H9 (cell line): ENCODE data around the gene MIER1. TPM values are rescaled to one million over a fixed set of nuclear protein-coding genes. Genes with fewer than 3 reads are reported as not detected.
"Not testable (repeated sequence)": the region's sequence is repeated elsewhere in the genome, so short reads cannot be mapped to it uniquely, and the experiment has no call there.

Experiments
- DNase-seq: peaks from one replicate; pipeline ENCODE4 v3.0.0-alpha.2; 2017
- H2AFZ ChIP-seq: one replicate; pipeline ENCODE4 v1.6.1; 2013; ENCODE audit warnings: mild to moderate bottlenecking, low read length, control low read depth, moderate library complexity
- H2AK5ac ChIP-seq: 2 replicates; pipeline ENCODE4 v1.6.1; 2013; ENCODE audit warnings: low read length, control low read depth, mixed read lengths; ENCODE audit not compliant: insufficient read length
- H2BK120ac ChIP-seq: one replicate; pipeline ENCODE4 v1.6.1; 2013; ENCODE audit warnings: low read depth, mild to moderate bottlenecking, low read length, control low read depth, inconsistent platforms; ENCODE audit not compliant: poor library complexity, severe bottlenecking
- H2BK12ac ChIP-seq: 2 replicates; pipeline ENCODE4 v1.6.1; 2013; ENCODE audit warnings: low read length, control low read depth, mixed read lengths, low read depth; ENCODE audit not compliant: insufficient read length
- H2BK15ac ChIP-seq: 2 replicates; pipeline ENCODE4 v1.6.1; 2013; ENCODE audit warnings: low read depth, low read length, control low read depth
- H2BK20ac ChIP-seq: one replicate; pipeline ENCODE4 v1.6.1; 2013; ENCODE audit warnings: low read depth, mild to moderate bottlenecking, low read length, control low read depth, inconsistent platforms; ENCODE audit not compliant: poor library complexity, severe bottlenecking
- H2BK5ac ChIP-seq: 2 replicates; pipeline ENCODE4 v1.6.1; 2013; ENCODE audit warnings: low read length, control low read depth, mixed read lengths; ENCODE audit not compliant: insufficient read length
- H3K14ac ChIP-seq: 2 replicates; pipeline ENCODE4 v1.6.1; 2013; ENCODE audit warnings: low read length, control low read depth; ENCODE audit not compliant: insufficient read depth
- H3K18ac ChIP-seq: 2 replicates; pipeline ENCODE4 v1.6.1; 2013; ENCODE audit warnings: low read depth, mild to moderate bottlenecking, mixed read lengths, low read length, control low read depth; ENCODE audit not compliant: insufficient read length
- H3K23ac ChIP-seq: 2 replicates; pipeline ENCODE4 v1.6.1; 2013; ENCODE audit warnings: low read length, control low read depth, mixed read lengths, low read depth; ENCODE audit not compliant: insufficient read length
- H3K23me2 ChIP-seq: 2 replicates; pipeline ENCODE4 v1.6.1; 2013; ENCODE audit warnings: low read depth, mild to moderate bottlenecking, mixed read lengths, low read length, control low read depth; ENCODE audit not compliant: insufficient read length, poor library complexity, severe bottlenecking
- H3K27ac ChIP-seq: 2 replicates; pipeline ENCODE4 v1.5.1; 2013; ENCODE audit warnings: low read length, control low read depth, mixed read lengths, low read depth; ENCODE audit not compliant: insufficient read length
- H3K27me3 ChIP-seq: 2 replicates; pipeline ENCODE4 v1.6.1; 2013; ENCODE audit warnings: low read length, control low read depth, inconsistent platforms; ENCODE audit not compliant: insufficient read depth
- H3K4ac ChIP-seq: 2 replicates; pipeline ENCODE4 v1.6.1; 2013; ENCODE audit warnings: low read depth, mild to moderate bottlenecking, control low read depth, inconsistent platforms, low read length, moderate library complexity
- H3K4me1 ChIP-seq: 2 replicates; pipeline ENCODE4 v1.6.1; 2013; ENCODE audit warnings: low read length, control low read depth, inconsistent platforms; ENCODE audit not compliant: insufficient read depth
- H3K4me2 ChIP-seq: 2 replicates; pipeline ENCODE4 v1.6.1; 2013; ENCODE audit warnings: low read length, control low read depth, mixed read lengths; ENCODE audit not compliant: insufficient read length, insufficient read depth
- H3K56ac ChIP-seq: 2 replicates; pipeline ENCODE4 v1.6.1; 2013; ENCODE audit warnings: low read depth, mild to moderate bottlenecking, mixed read lengths, low read length, control low read depth; ENCODE audit not compliant: insufficient read length
- H3K79me1 ChIP-seq: 2 replicates; pipeline ENCODE4 v1.6.1; 2013; ENCODE audit warnings: low read depth, mild to moderate bottlenecking, moderate library complexity, low read length, control low read depth, inconsistent platforms; ENCODE audit not compliant: insufficient read depth, poor library complexity, severe bottlenecking
- H3K79me2 ChIP-seq: 2 replicates; pipeline ENCODE4 v1.6.1; 2013; ENCODE audit warnings: low read length, control low read depth, inconsistent platforms; ENCODE audit not compliant: insufficient read depth
- H3K9ac ChIP-seq: 2 replicates; pipeline ENCODE4 v1.6.1; 2013; ENCODE audit warnings: low read length, control low read depth, mixed read lengths; ENCODE audit not compliant: insufficient read length; ENCODE audit errors: extremely low read depth
- H3K9me3 ChIP-seq: one replicate; pipeline ENCODE4 v1.6.1; 2013; ENCODE audit warnings: low read depth, low read length, inconsistent platforms; ENCODE audit not compliant: control insufficient read depth
- H3T11ph ChIP-seq: one replicate; pipeline ENCODE4 v1.6.1; 2013; ENCODE audit warnings: mild to moderate bottlenecking, low read length, control low read depth, inconsistent platforms
- H4K20me1 ChIP-seq: one replicate; pipeline ENCODE4 v1.6.1; 2013; ENCODE audit not compliant: control insufficient read depth, insufficient read length, insufficient read depth
- H4K5ac ChIP-seq: 2 replicates; pipeline ENCODE4 v1.6.1; 2013; ENCODE audit warnings: low read depth, mild to moderate bottlenecking, mixed read lengths, low read length, control low read depth; ENCODE audit not compliant: insufficient read length
- H4K8ac ChIP-seq: replicated peaks from 2 replicates; pipeline ENCODE4 v1.6.1; 2013; ENCODE audit warnings: low read length, control low read depth, mixed read lengths, low read depth; ENCODE audit not compliant: insufficient read length
- H4K91ac ChIP-seq: 2 replicates; pipeline ENCODE4 v1.6.1; 2013; ENCODE audit warnings: low read depth, mild to moderate bottlenecking, moderate library complexity, mixed read lengths, low read length, control low read depth; ENCODE audit not compliant: insufficient read length
- H3K27ac Mint-ChIP-seq, 3 experiments: 2 replicates in 2 of 3; 3 replicates in 1 of 3; pipeline ENCODE4 v1.8.0; 2020 to 2021; ENCODE audit warnings: mixed read lengths in 3 of 3, mild to moderate bottlenecking in 1 of 3, moderate library complexity in 1 of 3
- H3K27me3 Mint-ChIP-seq: 2 replicates; pipeline ENCODE4 v1.8.0; 2021; ENCODE audit warnings: low read depth, mild to moderate bottlenecking, moderate library complexity, mixed read lengths
- H3K36me3 Mint-ChIP-seq, 3 experiments: 2 replicates in 2 of 3; 3 replicates in 1 of 3; pipeline ENCODE4 v1.8.0; 2020 to 2021; ENCODE audit warnings: low read depth in 3 of 3, mixed read lengths in 3 of 3; ENCODE audit not compliant: insufficient read depth in 1 of 3
- H3K4me1 Mint-ChIP-seq, 2 experiments: 2 replicates each; pipeline ENCODE4 v1.8.0; 2020; ENCODE audit warnings: mixed read lengths in 2 of 2
- H3K4me3 Mint-ChIP-seq, 2 experiments: 2 replicates in 1 of 2; 3 replicates in 1 of 2; pipeline ENCODE4 v1.8.0; 2020 to 2021; ENCODE audit warnings: mild to moderate bottlenecking in 2 of 2, mixed read lengths in 2 of 2, moderate library complexity in 1 of 2
- H3K9me3 Mint-ChIP-seq, 2 experiments: 2 replicates in 1 of 2; 3 replicates in 1 of 2; pipeline ENCODE4 v1.8.0; 2020; ENCODE audit warnings: mild to moderate bottlenecking in 2 of 2, mixed read lengths in 2 of 2, moderate library complexity in 1 of 2
- WGBS: extraction: QIAGEN DNeasy Blood & Tissue Kit; methylation state at CpG from one replicate; pipeline ENCODE4 v1.1.7; 2013; ENCODE audit warnings: missing lambda C conversion rate, low lambda C conversion rate, mixed read lengths; ENCODE audit not compliant: insufficient read length; ENCODE audit errors: extremely low coverage; 5-methylcytosine and 5-hydroxymethylcytosine counted together
- total RNA-seq: library from RNA; stranded (reverse); gene quantifications from 2 replicates; pipeline ENCODE4 v1.2.1, GENCODE V29; 2021
- TF ChIP-seq, protein P1 (sequence below): fragments of 200-600 bp; sonication (generic); conservative IDR thresholded peaks from 3 replicates; pipeline ENCODE4 v1.8.0; 2021; ENCODE audit warnings: antibody characterized with exemption, mild to moderate bottlenecking

Gene MIER1
- total RNA-seq, 1 experiment from 2014 or later: 28.5 TPM

DNA sequence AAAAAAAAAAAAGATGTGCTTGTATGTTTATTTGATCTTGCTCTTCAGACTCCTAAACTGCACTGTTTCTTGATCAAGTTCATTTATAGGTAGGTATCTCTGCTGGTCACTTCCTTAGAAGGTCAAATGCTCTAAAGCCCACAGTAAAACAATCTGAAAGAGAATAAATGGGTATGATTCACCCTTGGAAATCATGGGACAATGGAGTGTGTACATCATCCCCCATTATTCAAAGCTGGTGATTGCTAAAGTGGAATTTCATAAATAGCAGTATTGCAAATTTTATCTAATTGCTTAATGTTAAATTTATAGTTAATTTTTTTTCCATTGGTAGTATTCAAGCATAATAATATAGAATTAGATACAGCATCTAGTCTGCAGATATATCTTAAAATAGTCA is 53.4 kb downstream of the MIER1 start:
- no peak overlapping the region for H2BK15ac ChIP-seq
- no peak overlapping the region for H3K18ac ChIP-seq
- no peak overlapping the region for H3K9ac ChIP-seq
- no peaks in the 10 kb centered on the region for H4K20me1 ChIP-seq
- Mint-ChIP-seq H3K9me3 (no peaks in the 10 kb centered on the region), H3K4me1 (no peaks in the 10 kb centered on the region), H3K4me3 (no peak overlapping the region), H3K36me3 (peaks cover 6 to 51% (median 43%) of the 10 kb centered on the region in 3 experiments; a peak in 6 of 7 replicates), H3K27me3 (no peaks in the 10 kb centered on the region), H3K27ac (no peak overlapping the region)
- no peak overlapping the region for H3K14ac ChIP-seq
- TF ChIP-seq, protein P1, sequence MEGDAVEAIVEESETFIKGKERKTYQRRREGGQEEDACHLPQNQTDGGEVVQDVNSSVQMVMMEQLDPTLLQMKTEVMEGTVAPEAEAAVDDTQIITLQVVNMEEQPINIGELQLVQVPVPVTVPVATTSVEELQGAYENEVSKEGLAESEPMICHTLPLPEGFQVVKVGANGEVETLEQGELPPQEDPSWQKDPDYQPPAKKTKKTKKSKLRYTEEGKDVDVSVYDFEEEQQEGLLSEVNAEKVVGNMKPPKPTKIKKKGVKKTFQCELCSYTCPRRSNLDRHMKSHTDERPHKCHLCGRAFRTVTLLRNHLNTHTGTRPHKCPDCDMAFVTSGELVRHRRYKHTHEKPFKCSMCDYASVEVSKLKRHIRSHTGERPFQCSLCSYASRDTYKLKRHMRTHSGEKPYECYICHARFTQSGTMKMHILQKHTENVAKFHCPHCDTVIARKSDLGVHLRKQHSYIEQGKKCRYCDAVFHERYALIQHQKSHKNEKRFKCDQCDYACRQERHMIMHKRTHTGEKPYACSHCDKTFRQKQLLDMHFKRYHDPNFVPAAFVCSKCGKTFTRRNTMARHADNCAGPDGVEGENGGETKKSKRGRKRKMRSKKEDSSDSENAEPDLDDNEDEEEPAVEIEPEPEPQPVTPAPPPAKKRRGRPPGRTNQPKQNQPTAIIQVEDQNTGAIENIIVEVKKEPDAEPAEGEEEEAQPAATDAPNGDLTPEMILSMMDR: no peak
- H3K4ac ChIP-seq: no peak overlapping the region
- H3K79me1 ChIP-seq: no peaks in the 10 kb centered on the region
- no peak overlapping the region for H3T11ph ChIP-seq
- no peak overlapping the region for H2BK120ac ChIP-seq
- no peak overlapping the region for H2BK5ac ChIP-seq
- H3K27me3 ChIP-seq: no peaks in the 10 kb centered on the region
- no peak overlapping the region for H2BK12ac ChIP-seq
- H3K79me2 ChIP-seq: no peaks in the 10 kb centered on the region
- H2AFZ ChIP-seq: no peak overlapping the region
- no peaks in the 10 kb centered on the region for H3K23me2 ChIP-seq
- H4K5ac ChIP-seq: no peak overlapping the region
- H3K9me3 ChIP-seq: no peaks in the 10 kb centered on the region
- no peaks in the 10 kb centered on the region for H3K4me1 ChIP-seq
- no peak overlapping the region for H4K8ac ChIP-seq
- H3K27ac ChIP-seq: no peak overlapping the region
- no peak overlapping the region for H4K91ac ChIP-seq
- H2BK20ac ChIP-seq: no peak overlapping the region
- H3K23ac ChIP-seq: no peak overlapping the region
- DNase-seq: no peak
- no peak overlapping the region for H3K56ac ChIP-seq
- no peak overlapping the region for H2AK5ac ChIP-seq
- no peak overlapping the region for H3K4me2 ChIP-seq

DNA sequence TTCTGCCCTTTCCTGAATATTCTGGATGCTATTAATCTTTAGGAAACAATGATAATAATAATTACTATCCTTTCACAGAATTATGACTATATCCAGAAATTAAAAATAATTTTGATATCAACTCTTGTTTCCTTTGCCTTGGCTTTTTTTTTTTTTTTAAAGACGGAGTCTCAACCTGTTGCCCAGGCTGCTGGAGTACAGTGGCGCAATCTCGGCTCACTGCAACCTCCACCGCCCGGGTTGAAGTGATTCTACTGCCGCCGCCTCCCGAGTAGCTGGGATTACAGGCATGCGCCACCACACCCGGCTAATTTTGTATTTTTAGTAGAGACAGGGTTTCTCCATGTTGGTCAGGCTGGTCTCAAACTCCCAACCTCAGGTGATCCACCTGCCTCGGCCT is 54.8 kb downstream of the MIER1 start:
- H3K4me1 ChIP-seq, H3K27ac ChIP-seq, H4K8ac ChIP-seq, H3K4me3 Mint-ChIP-seq, H3K9me3 ChIP-seq, H3K23ac ChIP-seq, H3T11ph ChIP-seq, H2BK12ac ChIP-seq, H2AFZ ChIP-seq, H3K14ac ChIP-seq, H3K27me3 Mint-ChIP-seq, H3K79me2 ChIP-seq, H4K91ac ChIP-seq, H3K23me2 ChIP-seq, H2BK20ac ChIP-seq, H3K9ac ChIP-seq, H2BK15ac ChIP-seq, H2AK5ac ChIP-seq, H4K5ac ChIP-seq, H3K27me3 ChIP-seq, H2BK120ac ChIP-seq, H4K20me1 ChIP-seq, H3K56ac ChIP-seq, H3K4me1 Mint-ChIP-seq, H2BK5ac ChIP-seq, H3K27ac Mint-ChIP-seq, H3K9me3 Mint-ChIP-seq, H3K18ac ChIP-seq, H3K4me2 ChIP-seq, H3K4ac ChIP-seq, DNase-seq, H3K79me1 ChIP-seq: not testable (repeated sequence)
- no CpG with 5 or more reads among the region's 11 CpGs for WGBS
- peaks cover 11 to 56% (median 53%) of the 10 kb centered on the region in 3 experiments; a peak in 6 of 7 replicates for H3K36me3 Mint-ChIP-seq
